HL-60 (cell line): ENCODE results near the gene ERICH4.
"Not testable (repeated sequence)": the region's sequence is repeated elsewhere in the genome, so short reads cannot be mapped to it uniquely, and the experiment has no call there.

Experiments
- DNase-seq, 2 experiments: peaks; one replicate each; pipeline ENCODE4 v3.0.0-alpha.2; 2010 to 2020; ENCODE audit warnings: low read depth in 1 of 2, low spot score in 1 of 2
- H3K27ac ChIP-seq: fragments of 250-450 bp; sonication (Bioruptor Pico); replicated peaks from 2 replicates; pipeline ENCODE4 v1.5.1; 2020; ENCODE audit warnings: mild to moderate bottlenecking, moderate library complexity
- H3K27me3 ChIP-seq: fragments of 250-450 bp; sonication (Bioruptor Pico); 2 replicates; pipeline ENCODE4 v1.5.1; 2021; ENCODE audit warnings: mild to moderate bottlenecking, moderate library complexity; ENCODE audit not compliant: insufficient read depth, poor library complexity, severe bottlenecking
- H3K4me3 ChIP-seq: replicated peaks from 2 replicates; pipeline ENCODE4 v1.5.1; 2011; ENCODE audit warnings: mild to moderate bottlenecking, control low read depth, low read length; ENCODE audit not compliant: insufficient read depth
- CTCF ChIP-seq: IDR thresholded peaks from one replicate; pipeline ENCODE4 v1.5.1; 2011; ENCODE audit warnings: low read length, control low read depth, inconsistent platforms; ENCODE audit not compliant: insufficient read depth
- GABPA ChIP-seq: IDR thresholded peaks from 2 replicates; pipeline ENCODE4 v1.6.1; 2012; ENCODE audit warnings: low read depth
- POLR2AphosphoS5 ChIP-seq: IDR thresholded peaks from 2 replicates; pipeline ENCODE4 v1.6.1; 2012; ENCODE audit warnings: low read depth
- REST ChIP-seq: IDR thresholded peaks from 2 replicates; pipeline ENCODE4 v1.6.1; 2012; ENCODE audit warnings: low read depth; ENCODE audit not compliant: insufficient replicate concordance
- SPI1 ChIP-seq: IDR thresholded peaks from 2 replicates; pipeline ENCODE4 v1.6.1; 2012; ENCODE audit warnings: low read depth, mild to moderate bottlenecking, borderline replicate concordance

Gene ERICH4

GRCh38 chr19:41434450-41434849 is 8.5 kb upstream of the ERICH4 start:
- H3K27ac ChIP-seq = no peak overlapping the region; the same call in none of the 2 replicates
- no peak overlapping the region for H3K4me3 ChIP-seq
- DNase-seq = no peak
- TF ChIP-seq CTCF (no peak), SPI1 (peak; percentile 73), REST (no peak)
- H3K27me3 ChIP-seq = no peaks in the 10 kb centered on the region

- H3K27me3 ChIP-seq, H3K4me3 ChIP-seq, H3K27ac ChIP-seq, DNase-seq: not testable (repeated sequence)
These were observed 7.6 kb upstream of the ERICH4 start for GRCh38 chr19:41435376-41435775.

GRCh38 chr19:41435936-41436673 is 6.9 kb upstream of the ERICH4 start:
- Histone ChIP-seq H3K27me3 (no peaks in the 10 kb centered on the region), H3K27ac (no peak overlapping the region), H3K4me3 (no peak overlapping the region)
- TF ChIP-seq REST (no peak), CTCF (no peak), POLR2AphosphoS5 (no peak), GABPA (no peak), SPI1 (no peak)
- no peak for DNase-seq

- H3K27ac ChIP-seq = no peak overlapping the region
- DNase-seq = no peak
- H3K27me3 ChIP-seq = no peaks in the 10 kb centered on the region
- no peak overlapping the region for H3K4me3 ChIP-seq
- TF ChIP-seq SPI1 (no peak), REST (no peak), GABPA (no peak), CTCF (no peak), POLR2AphosphoS5 (no peak)
These were observed 6.3 kb upstream of the ERICH4 start for GRCh38 chr19:41436674-41436951.
